WERI-Rb-1 (cell line): ENCODE data around the gene DYSF.

ENCODE experiments used
- DNase-seq: peaks from one replicate; pipeline ENCODE4 v3.0.0-alpha.2; 2020
- H3K27ac ChIP-seq: fragments of 250-450 bp; sonication (Bioruptor Pico); 2 replicates; pipeline ENCODE4 v1.5.1; 2020; ENCODE audit warnings: mild to moderate bottlenecking, moderate library complexity
- H3K27me3 ChIP-seq: fragments of 250-450 bp; sonication (Bioruptor Pico); 2 replicates; pipeline ENCODE4 v1.5.1; 2021; ENCODE audit warnings: mild to moderate bottlenecking, low read depth, moderate library complexity; ENCODE audit not compliant: insufficient read depth, severe bottlenecking
- H3K36me3 ChIP-seq: fragments of 250-450 bp; sonication (Bioruptor Pico); 2 replicates; pipeline ENCODE4 v1.5.1; 2020; ENCODE audit warnings: mild to moderate bottlenecking, moderate library complexity
- H3K4me3 ChIP-seq: 2 replicates; pipeline ENCODE4 v1.5.1; 2011; ENCODE audit warnings: low read depth, mild to moderate bottlenecking, control low read depth, low read length
- H3K9me3 ChIP-seq: fragments of 250-450 bp; sonication (Bioruptor Pico); 2 replicates; pipeline ENCODE4 v1.5.1; 2021; ENCODE audit warnings: mild to moderate bottlenecking, moderate library complexity; ENCODE audit not compliant: severe bottlenecking
- CTCF ChIP-seq: IDR thresholded peaks from 2 replicates; pipeline ENCODE4 v1.5.1; 2011; ENCODE audit warnings: low read depth, mild to moderate bottlenecking, control low read depth, inconsistent platforms, low read length

DYSF gene

GRCh38 chr2:71721362-71721665 is 268.0 kb downstream of the DYSF start:
- no peaks in the 10 kb centered on the region for H3K36me3 ChIP-seq
- H3K9me3 ChIP-seq = peaks cover 9% of the 10 kb centered on the region
- H3K27me3 ChIP-seq = no peaks in the 10 kb centered on the region
- no peak overlapping the region for H3K27ac ChIP-seq
- no peak overlapping the region for H3K4me3 ChIP-seq
- no peak for DNase-seq
- TF ChIP-seq CTCF = no peak

GRCh38 chr2:71721669-71722068 is 268.3 kb downstream of the DYSF start:
- Histone ChIP-seq H3K9me3 (peaks cover 9% of the 10 kb centered on the region), H3K27me3 (no peaks in the 10 kb centered on the region), H3K36me3 (no peaks in the 10 kb centered on the region), H3K4me3 (no peak overlapping the region), H3K27ac (no peak overlapping the region)
- no peak for TF ChIP-seq CTCF
- no peak for DNase-seq

- Histone ChIP-seq H3K9me3 (peaks cover 9% of the 10 kb centered on the region), H3K36me3 (no peaks in the 10 kb centered on the region), H3K27me3 (no peaks in the 10 kb centered on the region), H3K4me3 (no peak overlapping the region), H3K27ac (no peak overlapping the region)
- DNase-seq = no peak
- TF ChIP-seq CTCF = no peak
Observed at GRCh38 chr2:71722286-71722685, 268.9 kb downstream of the DYSF start.

GRCh38 chr2:71724793-71725192 is 271.4 kb downstream of the DYSF start:
- Histone ChIP-seq H3K4me3 (no peak overlapping the region), H3K36me3 (no peaks in the 10 kb centered on the region), H3K9me3 (peaks cover 9% of the 10 kb centered on the region), H3K27me3 (no peaks in the 10 kb centered on the region), H3K27ac (no peak overlapping the region)
- TF ChIP-seq CTCF = no peak
- no peak for DNase-seq

- peaks cover 9% of the 10 kb centered on the region for H3K9me3 ChIP-seq
Observed at GRCh38 chr2:71725836-71726235, 272.5 kb downstream of the DYSF start.

More at GRCh38 chr2:71725836-71726235, 272.5 kb downstream of the DYSF start:
- TF ChIP-seq CTCF = no peak
- Histone ChIP-seq H3K4me3 (no peak overlapping the region), H3K27ac (no peak overlapping the region), H3K27me3 (peaks cover 6% of the 10 kb centered on the region), H3K36me3 (no peaks in the 10 kb centered on the region)
- no peak for DNase-seq
